ENCODE results near the gene PCSK7. TPM values are rescaled to one million over a fixed set of nuclear protein-coding genes. Genes with fewer than 3 reads are reported as not detected.

PCSK7 gene
- total and polyA plus RNA-seq, 10 of the 15 experiments (the other 5 are each of a cell fraction or from before 2014, with no cell fraction given) = 5.5 to 81.5 (median 51.6) TPM

DNA sequence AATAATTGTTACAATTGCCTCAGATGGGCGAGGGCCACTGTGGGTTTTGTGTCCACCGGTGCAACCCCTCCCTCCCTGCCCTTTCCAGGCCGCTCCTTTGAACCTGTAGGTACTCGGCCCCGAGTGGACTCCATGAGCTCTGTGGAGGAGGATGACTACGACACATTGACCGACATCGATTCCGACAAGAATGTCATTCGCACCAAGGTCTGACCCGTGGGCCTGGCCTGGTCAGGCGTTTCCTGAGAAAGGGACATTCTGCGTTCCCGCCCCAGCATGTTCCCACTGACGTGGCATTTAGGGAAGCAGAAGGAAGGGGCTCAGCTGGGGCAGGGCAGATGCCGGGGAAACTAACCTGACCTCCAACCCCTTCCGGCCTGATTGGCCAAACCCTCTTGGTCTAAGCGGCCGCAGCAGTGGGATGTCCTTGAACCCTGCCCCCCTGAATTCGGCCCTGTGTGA, 43.2 kb downstream of the PCSK7 start:
- ChIA-PET POLR2A (interaction anchor here (3.3 kb wide), 1 partner anchor 9 kb away, joined by 14 read pairs; the partner anchor contains the start of gene SIDT2), RAD21 (ENCODE audit: unreplicated experiment) (interaction anchor here (2.1 kb wide), 1 partner anchor 9 kb away, joined by 6 read pairs; no protein-coding TSS in a partner anchor), CTCF (interaction anchor here (1.7 kb wide), 1 partner anchor 8 kb away, joined by 9 read pairs; no protein-coding TSS in a partner anchor), SMC1A (ENCODE audit: uncharacterized antibody, unreplicated experiment) (interaction anchor here (0.7 to 1.2 kb wide), 3 partner anchors 9 to 208 kb away, joined by 3 to 4 read pairs (median 3); partner anchors contain the start of gene PCSK7)
- Histone ChIP-seq H3K27me3 (replicated peaks in 1 of 2; ENCODE audit: control insufficient read depth in 2 of 2, insufficient read depth in 2 of 2, low read length in 1 of 2) (no peaks in the 10 kb centered on the region), H3K9me3 (replicated peaks; ENCODE audit: control insufficient read depth, insufficient read depth, low read length) (no peaks in the 10 kb centered on the region), H3K79me2 (ENCODE audit: control insufficient read depth, insufficient read depth, low read length) (no peaks in the 10 kb centered on the region), H3K4me2 (ENCODE audit: control insufficient read depth, insufficient read depth) (no peak overlapping the region), H3K4me3 (no peak overlapping the region), H4K20me1 (ENCODE audit: control insufficient read depth, insufficient read depth) (no peaks in the 10 kb centered on the region), H3K9ac (ENCODE audit: control insufficient read depth, insufficient read depth, low read length) (no peak overlapping the region), H2AFZ (ENCODE audit: control insufficient read depth, low read depth, low read length) (no peak overlapping the region), H3K27ac (ENCODE audit: control insufficient read depth, insufficient read depth) (peak overlapping the region; percentile 89), H3K4me1 (ENCODE audit: control insufficient read depth, insufficient read depth, low read length) (peaks cover 36% of the 10 kb centered on the region), H3K36me3 (ENCODE audit: control insufficient read depth in 2 of 2, insufficient read depth in 2 of 2, low read length in 1 of 2) (peaks cover 6 to 8% of the 10 kb centered on the region in 2 experiments; a peak in 3 of 4 replicates)
- intact Hi-C loops (cut with micrococcal nuclease; ENCODE audit: unreplicated experiment) (no loop called here), in situ Hi-C loops (cut with MboI) (no loop called here)
- no peak for FAIRE-seq
- BruUV-seq (replicated peaks) = no TSS peak
- WGBS (ENCODE audit: insufficient coverage, insufficient replicate concordance, low lambda C conversion rate, missing lambda C conversion rate) = 87% methylated on average over 15 of the region's 20 CpGs
- ATAC-seq = no peak
- DNase-seq (ENCODE audit: low read depth, low spot score) = no peak
- no peak for TF ChIP-seq SREBF2 (IDR thresholded peaks at IDR 0.05; ENCODE audit: low read length)
- TF ChIP-seq, protein P1, sequence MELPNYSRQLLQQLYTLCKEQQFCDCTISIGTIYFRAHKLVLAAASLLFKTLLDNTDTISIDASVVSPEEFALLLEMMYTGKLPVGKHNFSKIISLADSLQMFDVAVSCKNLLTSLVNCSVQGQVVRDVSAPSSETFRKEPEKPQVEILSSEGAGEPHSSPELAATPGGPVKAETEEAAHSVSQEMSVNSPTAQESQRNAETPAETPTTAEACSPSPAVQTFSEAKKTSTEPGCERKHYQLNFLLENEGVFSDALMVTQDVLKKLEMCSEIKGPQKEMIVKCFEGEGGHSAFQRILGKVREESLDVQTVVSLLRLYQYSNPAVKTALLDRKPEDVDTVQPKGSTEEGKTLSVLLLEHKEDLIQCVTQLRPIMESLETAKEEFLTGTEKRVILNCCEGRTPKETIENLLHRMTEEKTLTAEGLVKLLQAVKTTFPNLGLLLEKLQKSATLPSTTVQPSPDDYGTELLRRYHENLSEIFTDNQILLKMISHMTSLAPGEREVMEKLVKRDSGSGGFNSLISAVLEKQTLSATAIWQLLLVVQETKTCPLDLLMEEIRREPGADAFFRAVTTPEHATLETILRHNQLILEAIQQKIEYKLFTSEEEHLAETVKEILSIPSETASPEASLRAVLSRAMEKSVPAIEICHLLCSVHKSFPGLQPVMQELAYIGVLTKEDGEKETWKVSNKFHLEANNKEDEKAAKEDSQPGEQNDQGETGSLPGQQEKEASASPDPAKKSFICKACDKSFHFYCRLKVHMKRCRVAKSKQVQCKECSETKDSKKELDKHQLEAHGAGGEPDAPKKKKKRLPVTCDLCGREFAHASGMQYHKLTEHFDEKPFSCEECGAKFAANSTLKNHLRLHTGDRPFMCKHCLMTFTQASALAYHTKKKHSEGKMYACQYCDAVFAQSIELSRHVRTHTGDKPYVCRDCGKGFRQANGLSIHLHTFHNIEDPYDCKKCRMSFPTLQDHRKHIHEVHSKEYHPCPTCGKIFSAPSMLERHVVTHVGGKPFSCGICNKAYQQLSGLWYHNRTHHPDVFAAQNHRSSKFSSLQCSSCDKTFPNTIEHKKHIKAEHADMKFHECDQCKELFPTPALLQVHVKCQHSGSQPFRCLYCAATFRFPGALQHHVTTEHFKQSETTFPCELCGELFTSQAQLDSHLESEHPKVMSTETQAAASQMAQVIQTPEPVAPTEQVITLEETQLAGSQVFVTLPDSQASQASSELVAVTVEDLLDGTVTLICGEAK (IDR thresholded peaks at IDR 0.05; ENCODE audit: borderline replicate concordance) = no peak
- no peak for TF ChIP-seq CHD2 (IDR thresholded peaks at IDR 0.05; ENCODE audit: borderline replicate concordance, low read depth, low read length)
- no peak for TF ChIP-seq SMC3 (IDR thresholded peaks at IDR 0.05; ENCODE audit: borderline replicate concordance, low read length)
- TF ChIP-seq EGR1 (IDR thresholded peaks at IDR 0.05; ENCODE audit: borderline replicate concordance in 1 of 2, low read depth in 2 of 2, low read length in 2 of 2) = no peak
- TF ChIP-seq POLR2AphosphoS2 (IDR thresholded peaks at IDR 0.05; ENCODE audit: low read depth, low read length) = no peak
- TF ChIP-seq SMAD5 (IDR thresholded peaks at IDR 0.05; ENCODE audit: low read depth) = no peak
- TF ChIP-seq, protein P2, sequence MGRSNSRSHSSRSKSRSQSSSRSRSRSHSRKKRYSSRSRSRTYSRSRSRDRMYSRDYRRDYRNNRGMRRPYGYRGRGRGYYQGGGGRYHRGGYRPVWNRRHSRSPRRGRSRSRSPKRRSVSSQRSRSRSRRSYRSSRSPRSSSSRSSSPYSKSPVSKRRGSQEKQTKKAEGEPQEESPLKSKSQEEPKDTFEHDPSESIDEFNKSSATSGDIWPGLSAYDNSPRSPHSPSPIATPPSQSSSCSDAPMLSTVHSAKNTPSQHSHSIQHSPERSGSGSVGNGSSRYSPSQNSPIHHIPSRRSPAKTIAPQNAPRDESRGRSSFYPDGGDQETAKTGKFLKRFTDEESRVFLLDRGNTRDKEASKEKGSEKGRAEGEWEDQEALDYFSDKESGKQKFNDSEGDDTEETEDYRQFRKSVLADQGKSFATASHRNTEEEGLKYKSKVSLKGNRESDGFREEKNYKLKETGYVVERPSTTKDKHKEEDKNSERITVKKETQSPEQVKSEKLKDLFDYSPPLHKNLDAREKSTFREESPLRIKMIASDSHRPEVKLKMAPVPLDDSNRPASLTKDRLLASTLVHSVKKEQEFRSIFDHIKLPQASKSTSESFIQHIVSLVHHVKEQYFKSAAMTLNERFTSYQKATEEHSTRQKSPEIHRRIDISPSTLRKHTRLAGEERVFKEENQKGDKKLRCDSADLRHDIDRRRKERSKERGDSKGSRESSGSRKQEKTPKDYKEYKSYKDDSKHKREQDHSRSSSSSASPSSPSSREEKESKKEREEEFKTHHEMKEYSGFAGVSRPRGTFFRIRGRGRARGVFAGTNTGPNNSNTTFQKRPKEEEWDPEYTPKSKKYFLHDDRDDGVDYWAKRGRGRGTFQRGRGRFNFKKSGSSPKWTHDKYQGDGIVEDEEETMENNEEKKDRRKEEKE (IDR thresholded peaks at IDR 0.05) = no peak
- TF ChIP-seq, protein P3, sequence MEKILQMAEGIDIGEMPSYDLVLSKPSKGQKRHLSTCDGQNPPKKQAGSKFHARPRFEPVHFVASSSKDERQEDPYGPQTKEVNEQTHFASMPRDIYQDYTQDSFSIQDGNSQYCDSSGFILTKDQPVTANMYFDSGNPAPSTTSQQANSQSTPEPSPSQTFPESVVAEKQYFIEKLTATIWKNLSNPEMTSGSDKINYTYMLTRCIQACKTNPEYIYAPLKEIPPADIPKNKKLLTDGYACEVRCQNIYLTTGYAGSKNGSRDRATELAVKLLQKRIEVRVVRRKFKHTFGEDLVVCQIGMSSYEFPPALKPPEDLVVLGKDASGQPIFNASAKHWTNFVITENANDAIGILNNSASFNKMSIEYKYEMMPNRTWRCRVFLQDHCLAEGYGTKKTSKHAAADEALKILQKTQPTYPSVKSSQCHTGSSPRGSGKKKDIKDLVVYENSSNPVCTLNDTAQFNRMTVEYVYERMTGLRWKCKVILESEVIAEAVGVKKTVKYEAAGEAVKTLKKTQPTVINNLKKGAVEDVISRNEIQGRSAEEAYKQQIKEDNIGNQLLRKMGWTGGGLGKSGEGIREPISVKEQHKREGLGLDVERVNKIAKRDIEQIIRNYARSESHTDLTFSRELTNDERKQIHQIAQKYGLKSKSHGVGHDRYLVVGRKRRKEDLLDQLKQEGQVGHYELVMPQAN (conservative IDR thresholded peaks at IDR 0.05) = no peak
- TF ChIP-seq CBX3 (IDR thresholded peaks at IDR 0.05; ENCODE audit: borderline replicate concordance, low read depth) = no peak
- TF ChIP-seq RAD21 (IDR thresholded peaks at IDR 0.05; ENCODE audit: insufficient read depth, low read depth, low read length) = no peak
- TF ChIP-seq IKZF2 (IDR thresholded peaks at IDR 0.05) = no peak
- TF ChIP-seq SIN3A (IDR thresholded peaks at IDR 0.05; ENCODE audit: low read depth, low read length) = no peak
- TF ChIP-seq MTA3 (IDR thresholded peaks at IDR 0.05; ENCODE audit: borderline replicate concordance, low read length) = no peak

Data from GM12878 (cell line).